ENCODE data around the gene DPEP3. TPM values are rescaled to one million over a fixed set of nuclear protein-coding genes. Genes with fewer than 3 reads are reported as not detected.

The DPEP3 gene
- total RNA-seq, 2 donors from 2014 or later, result not detected

DNA sequence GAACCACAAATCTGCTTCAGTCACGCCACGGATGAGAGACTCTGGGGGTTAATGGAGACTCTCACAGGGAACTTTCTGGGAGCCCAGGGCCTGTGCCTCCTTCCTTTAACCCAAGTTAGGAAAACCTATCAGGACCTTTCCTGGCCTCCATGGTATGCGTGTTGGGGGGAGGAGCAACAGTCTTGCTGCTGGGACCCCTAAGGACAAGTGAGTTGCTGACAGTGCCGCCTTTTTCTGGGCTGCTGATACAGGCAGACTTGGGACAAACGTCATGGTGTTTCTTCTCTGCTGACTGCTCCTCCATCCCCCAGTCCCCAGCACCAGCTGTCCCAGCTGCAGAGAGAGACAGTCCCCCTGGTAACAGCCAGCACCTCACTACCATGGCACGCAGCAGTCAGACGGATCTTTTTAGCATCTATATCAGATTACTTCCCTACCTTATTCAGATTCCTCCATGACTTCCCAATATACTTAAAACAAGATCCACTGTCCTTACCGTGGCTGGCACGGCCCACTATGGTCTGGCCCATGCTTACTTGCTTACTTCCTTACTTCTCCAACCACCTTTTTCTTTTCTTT, 28.9 kb upstream of the DPEP3 start:
- Histone ChIP-seq H3K4me3 (no peak overlapping the region), H3K9me3 (no peaks in the 10 kb centered on the region), H3K4me1 (no peaks in the 10 kb centered on the region), H3K36me3 (replicated peaks in 1 of 2; ENCODE audit: insufficient read depth in 1 of 2, low read depth in 2 of 2) (no peaks in the 10 kb centered on the region), H3K27me3 (no peaks in the 10 kb centered on the region), H3K27ac (no peak overlapping the region)
- ATAC-seq (no peak), DNase-seq (no peak)
- TF ChIP-seq POLR2A (IDR thresholded peaks at IDR 0.05), result no peak
- TF ChIP-seq, protein P1, sequence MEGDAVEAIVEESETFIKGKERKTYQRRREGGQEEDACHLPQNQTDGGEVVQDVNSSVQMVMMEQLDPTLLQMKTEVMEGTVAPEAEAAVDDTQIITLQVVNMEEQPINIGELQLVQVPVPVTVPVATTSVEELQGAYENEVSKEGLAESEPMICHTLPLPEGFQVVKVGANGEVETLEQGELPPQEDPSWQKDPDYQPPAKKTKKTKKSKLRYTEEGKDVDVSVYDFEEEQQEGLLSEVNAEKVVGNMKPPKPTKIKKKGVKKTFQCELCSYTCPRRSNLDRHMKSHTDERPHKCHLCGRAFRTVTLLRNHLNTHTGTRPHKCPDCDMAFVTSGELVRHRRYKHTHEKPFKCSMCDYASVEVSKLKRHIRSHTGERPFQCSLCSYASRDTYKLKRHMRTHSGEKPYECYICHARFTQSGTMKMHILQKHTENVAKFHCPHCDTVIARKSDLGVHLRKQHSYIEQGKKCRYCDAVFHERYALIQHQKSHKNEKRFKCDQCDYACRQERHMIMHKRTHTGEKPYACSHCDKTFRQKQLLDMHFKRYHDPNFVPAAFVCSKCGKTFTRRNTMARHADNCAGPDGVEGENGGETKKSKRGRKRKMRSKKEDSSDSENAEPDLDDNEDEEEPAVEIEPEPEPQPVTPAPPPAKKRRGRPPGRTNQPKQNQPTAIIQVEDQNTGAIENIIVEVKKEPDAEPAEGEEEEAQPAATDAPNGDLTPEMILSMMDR (IDR thresholded peaks at IDR 0.05), result no peak
- WGBS, 2 donors, result 59 to 61% methylated on average over 7 to 9 of the region's 9 CpGs
- intact Hi-C loops (cut with DNase I), result no loop called here

DNA sequence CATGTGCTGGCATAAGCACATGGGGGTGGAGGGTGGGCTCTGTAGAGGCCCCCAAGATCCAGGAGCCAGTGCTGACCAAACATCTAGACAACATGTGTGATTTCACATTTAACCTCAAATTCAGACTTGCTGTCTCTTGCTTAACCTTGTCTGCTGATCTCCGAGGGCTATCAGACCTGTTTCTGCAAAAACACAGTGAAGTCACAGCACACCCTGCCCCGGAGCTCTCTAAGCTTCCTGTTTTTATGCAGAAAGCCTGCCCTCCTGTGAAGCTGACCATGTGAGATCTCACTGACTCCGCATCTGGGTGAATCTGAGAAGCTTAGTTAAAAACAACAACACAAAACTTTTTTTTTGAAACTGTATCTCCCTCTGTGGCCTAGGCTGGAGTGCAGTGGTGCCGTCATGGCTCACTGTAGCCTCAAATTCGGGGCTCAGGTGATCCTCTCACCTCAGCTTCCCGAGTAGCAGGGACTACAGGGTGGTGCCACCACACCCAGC, 25.5 kb upstream of the DPEP3 start:
- Histone ChIP-seq H3K4me1 (no peaks in the 10 kb centered on the region), H3K9me3 (no peaks in the 10 kb centered on the region), H3K36me3 (replicated peaks in 1 of 2; ENCODE audit: insufficient read depth in 1 of 2, low read depth in 2 of 2) (no peaks in the 10 kb centered on the region), H3K4me3 (no peak overlapping the region), H3K27ac (peak overlapping the region in 1 of 4 donors; percentile 71), H3K27me3 (no peaks in the 10 kb centered on the region)
- intact Hi-C loops (cut with DNase I), result no loop called here
- TF ChIP-seq, protein P1 (IDR thresholded peaks at IDR 0.05), result no peak
- TF ChIP-seq POLR2A (IDR thresholded peaks at IDR 0.05), result no peak
- 23 to 50% methylated on average over 6 of the region's 6 CpGs for WGBS, 2 donors
- ATAC-seq (no peak), DNase-seq (peak in 1 of 4 donors; percentile 71)

DNA sequence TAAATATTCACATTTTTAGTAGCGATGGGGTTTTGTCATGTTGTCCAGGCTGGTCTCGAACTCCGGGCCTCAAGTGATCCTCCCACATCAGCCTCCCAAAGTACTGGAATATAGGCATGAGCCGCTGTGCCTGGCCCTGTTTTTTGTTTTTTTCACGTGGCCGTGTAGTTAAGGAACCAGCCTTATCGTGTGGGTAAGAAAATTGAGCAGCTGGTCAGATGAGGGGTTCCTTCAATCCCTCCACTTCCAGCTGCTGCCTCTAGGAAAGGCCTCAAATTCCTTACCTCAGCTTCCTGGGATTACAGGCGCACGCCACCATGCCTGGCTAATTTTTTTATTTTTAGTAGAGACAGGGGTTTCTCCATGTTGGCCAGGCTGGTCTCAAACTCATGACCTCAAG, 24.9 kb upstream of the DPEP3 start:
- no peak for ATAC-seq
- Histone ChIP-seq H3K27ac (peak overlapping the region in 1 of 4 donors; percentile 59), H3K36me3 (replicated peaks in 1 of 2; ENCODE audit: insufficient read depth in 1 of 2, low read depth in 2 of 2) (no peaks in the 10 kb centered on the region), H3K4me3 (no peak overlapping the region), H3K4me1 (no peaks in the 10 kb centered on the region), H3K27me3 (no peaks in the 10 kb centered on the region), H3K9me3 (no peaks in the 10 kb centered on the region)
- DNase-seq, result no peak
- intact Hi-C loops (cut with DNase I), result no loop called here
- TF ChIP-seq, protein P1 (IDR thresholded peaks at IDR 0.05), result no peak
- WGBS, 2 donors, result 78 to 80% methylated on average over 9 of the region's 9 CpGs

DNA sequence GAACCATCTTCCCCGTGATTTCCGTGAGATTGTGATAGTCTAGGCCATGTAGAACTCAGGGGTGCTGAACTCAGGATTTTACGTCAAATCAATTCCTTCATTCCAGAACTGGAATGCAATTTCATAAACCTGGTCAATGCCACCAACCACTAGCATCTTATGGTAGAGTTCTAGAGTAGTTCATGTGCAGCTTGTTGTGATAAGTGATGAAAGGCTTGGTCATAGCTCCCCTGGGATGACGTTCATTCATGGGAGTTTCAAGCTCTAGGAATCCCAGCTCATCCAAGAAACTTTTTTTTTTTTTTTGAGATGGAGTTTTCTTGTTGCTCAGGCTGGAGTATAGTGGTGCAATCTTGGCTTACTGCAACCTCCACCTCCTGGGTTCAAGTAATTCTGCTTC, 22.7 kb upstream of the DPEP3 start:
- H3K4me3 ChIP-seq, result no peak overlapping the region
- H3K9me3 ChIP-seq, result no peaks in the 10 kb centered on the region
- intact Hi-C loops (cut with DNase I), result no loop called here
- H3K4me1 ChIP-seq, result no peaks in the 10 kb centered on the region
- WGBS, 2 donors, result 57 to 72% methylated on average over 4 of the region's 4 CpGs
- no peak overlapping the region for H3K27ac ChIP-seq
- no peak for ATAC-seq
- H3K27me3 ChIP-seq, result no peaks in the 10 kb centered on the region
- DNase-seq, result no peak
- no peaks in the 10 kb centered on the region for H3K36me3 ChIP-seq (replicated peaks in 1 of 2; ENCODE audit: insufficient read depth in 1 of 2, low read depth in 2 of 2)
- TF ChIP-seq, protein P1 (IDR thresholded peaks at IDR 0.05), result no peak

DNA sequence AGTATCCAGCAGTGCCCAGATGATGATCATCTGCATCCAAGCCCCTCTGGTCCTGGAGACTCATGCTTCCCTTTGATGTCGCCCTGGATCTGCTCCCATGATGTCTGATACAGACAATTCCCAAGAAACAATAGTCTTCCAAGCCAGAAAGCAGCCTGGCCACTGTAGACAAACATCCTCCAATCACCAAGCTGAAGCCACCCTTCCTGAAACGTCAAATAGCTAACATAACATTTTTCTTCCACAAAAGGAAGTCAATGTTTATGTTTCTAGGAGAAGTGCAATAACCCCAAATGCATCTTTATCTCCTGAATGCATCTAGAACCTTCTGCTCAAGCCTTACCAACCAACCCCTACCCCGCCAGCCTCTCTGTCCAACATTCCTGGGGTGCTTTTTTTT, 20.2 kb upstream of the DPEP3 start:
- H3K36me3 ChIP-seq (replicated peaks in 1 of 2; ENCODE audit: insufficient read depth in 1 of 2, low read depth in 2 of 2), result no peaks in the 10 kb centered on the region
- ATAC-seq (no peak), DNase-seq (no peak)
- H3K27me3 ChIP-seq, result no peaks in the 10 kb centered on the region
- H3K27ac ChIP-seq, result peak overlapping the region in 1 of 4 donors; percentile 48
- 40 to 41% methylated on average over 2 to 3 of the region's 3 CpGs for WGBS, 2 donors
- intact Hi-C loops (cut with DNase I), result no loop called here
- H3K4me1 ChIP-seq, result no peaks in the 10 kb centered on the region
- no peaks in the 10 kb centered on the region for H3K9me3 ChIP-seq
- H3K4me3 ChIP-seq, result no peak overlapping the region
- TF ChIP-seq, protein P1 (IDR thresholded peaks at IDR 0.05), result no peak
- no peak for TF ChIP-seq POLR2A (IDR thresholded peaks at IDR 0.05)

Data from body of pancreas (tissue), 4 donors.